SU-DHL-6 (cell line): ENCODE data around the gene BCAS1.

Experiments
- H2AFZ ChIP-seq: fragments of 200-600 bp; sonication (generic); 2 replicates; pipeline ENCODE4 v1.6.1; 2014; ENCODE audit warnings: low read depth, mild to moderate bottlenecking, moderate library complexity, mixed read lengths, antibody characterized with exemption, low read length; ENCODE audit not compliant: severe bottlenecking
- H3F3A ChIP-seq: fragments of 200-600 bp; shearing (Covaris generic); 2 replicates; pipeline ENCODE4 v1.6.0; 2016; ENCODE audit warnings: antibody characterized with exemption, mild to moderate bottlenecking; ENCODE audit not compliant: insufficient read depth
- H3K27ac ChIP-seq: fragments of 200-600 bp; sonication (generic); 2 replicates; pipeline ENCODE4 v1.5.1; 2016; ENCODE audit warnings: low read depth, mild to moderate bottlenecking, low read length, moderate library complexity, mixed read lengths
- H3K27me3 ChIP-seq: fragments of 200-600 bp; sonication (generic), shearing (Covaris generic); 2 replicates; pipeline ENCODE4 v1.6.0; 2014; ENCODE audit warnings: mild to moderate bottlenecking, low read length
- H3K36me3 ChIP-seq: fragments of 200-600 bp; sonication (generic); 2 replicates; pipeline ENCODE4 v1.6.1; 2014; ENCODE audit warnings: mild to moderate bottlenecking, low read length, mixed read lengths
- H3K4me2 ChIP-seq: fragments of 300-600, 200-600 bp; shearing (Covaris generic), sonication (generic); 2 replicates; pipeline ENCODE4 v1.6.0; 2014; ENCODE audit warnings: low read length, low read depth, mild to moderate bottlenecking; ENCODE audit not compliant: poor library complexity, severe bottlenecking
- H3K4me3 ChIP-seq: fragments of 200-600 bp; sonication (generic); 2 replicates; pipeline ENCODE4 v1.5.1; 2014; ENCODE audit warnings: antibody characterized with exemption, low read length, mild to moderate bottlenecking, mixed read lengths; ENCODE audit not compliant: insufficient read depth, poor library complexity, severe bottlenecking
- H3K79me2 ChIP-seq: fragments of 200-600 bp; sonication (generic); 2 replicates; pipeline ENCODE4 v1.6.1; 2014; ENCODE audit warnings: mild to moderate bottlenecking, low read length, moderate library complexity; ENCODE audit not compliant: insufficient read depth
- H3K9ac ChIP-seq: fragments of 200-600 bp; sonication (generic); 2 replicates; pipeline ENCODE4 v1.7.0; 2014; ENCODE audit warnings: mild to moderate bottlenecking, low read length
- H3K9me2 ChIP-seq: fragments of 200-600 bp; sonication (generic); replicated peaks from 2 replicates; pipeline ENCODE4 v1.6.1; 2014; ENCODE audit warnings: low read length; ENCODE audit not compliant: insufficient read depth
- H3K9me3 ChIP-seq: fragments of 200-600 bp; sonication (generic); 2 replicates; pipeline ENCODE4 v1.6.1; 2014; ENCODE audit warnings: low read length, mixed read lengths; ENCODE audit not compliant: insufficient read depth
- H4K20me1 ChIP-seq: fragments of 200-600 bp; sonication (generic); 2 replicates; pipeline ENCODE4 v1.6.1; 2014; ENCODE audit warnings: low read depth, mild to moderate bottlenecking, antibody characterized with exemption, low read length, moderate library complexity, mixed read lengths
- EZH2phosphoT487 ChIP-seq: fragments of 200-600 bp; sonication (generic), shearing (Covaris generic); conservative IDR thresholded peaks from 2 replicates; pipeline ENCODE4 v1.6.1; 2018; ENCODE audit warnings: mild to moderate bottlenecking, antibody characterized with exemption, low read length, moderate library complexity, mixed read lengths
- TF ChIP-seq, protein P1 (sequence below): fragments of 200-600 bp; sonication (generic); IDR thresholded peaks from one replicate; pipeline ENCODE4 v1.5.1; 2017; ENCODE audit warnings: antibody characterized with exemption, mild to moderate bottlenecking, low read length, moderate library complexity; ENCODE audit not compliant: insufficient read depth, poor library complexity, severe bottlenecking

BCAS1 gene

DNA sequence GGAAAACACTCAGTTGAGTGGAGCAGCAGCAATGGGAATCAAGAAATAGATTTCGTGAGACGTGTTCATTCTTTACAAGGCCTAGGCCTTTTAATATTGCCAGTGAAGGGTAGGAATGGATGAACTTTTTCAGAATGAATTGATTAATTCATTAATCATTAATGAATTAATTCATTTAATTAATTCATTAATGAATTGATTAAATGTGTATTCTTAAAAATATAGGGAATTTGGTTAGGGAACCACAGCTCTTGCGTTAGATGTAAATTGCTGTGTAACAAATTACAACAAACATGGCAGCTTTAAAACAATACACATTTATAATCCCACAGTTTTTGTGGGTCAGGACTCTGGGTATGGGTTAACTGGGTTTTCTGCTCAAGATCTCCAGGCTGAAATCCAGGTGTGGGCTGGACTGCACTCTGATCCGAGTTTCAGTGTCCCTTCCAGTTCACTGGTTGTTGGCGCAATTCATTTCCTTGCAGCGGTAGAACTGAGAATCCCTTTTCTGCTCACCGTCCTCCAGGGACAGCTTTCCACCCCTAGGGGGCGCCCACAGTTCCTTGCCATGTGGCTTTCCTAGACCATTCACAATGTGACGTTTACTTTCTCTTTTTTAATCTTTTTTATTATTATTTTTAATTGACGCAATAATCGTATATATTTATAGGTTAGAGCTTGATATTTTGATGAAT lies 32.8 kb upstream of the BCAS1 start:
- H3K27ac ChIP-seq: no peak overlapping the region
- H2AFZ ChIP-seq: no peak overlapping the region
- no peaks in the 10 kb centered on the region for H3K27me3 ChIP-seq
- no peak overlapping the region for H3K4me3 ChIP-seq
- H3K4me2 ChIP-seq: no peak overlapping the region
- H3K36me3 ChIP-seq: no peaks in the 10 kb centered on the region
- H4K20me1 ChIP-seq: no peaks in the 10 kb centered on the region
- H3K9me3 ChIP-seq: no peaks in the 10 kb centered on the region
- no peaks in the 10 kb centered on the region for H3K9me2 ChIP-seq
- TF ChIP-seq EZH2phosphoT487: no peak
- TF ChIP-seq, protein P1, sequence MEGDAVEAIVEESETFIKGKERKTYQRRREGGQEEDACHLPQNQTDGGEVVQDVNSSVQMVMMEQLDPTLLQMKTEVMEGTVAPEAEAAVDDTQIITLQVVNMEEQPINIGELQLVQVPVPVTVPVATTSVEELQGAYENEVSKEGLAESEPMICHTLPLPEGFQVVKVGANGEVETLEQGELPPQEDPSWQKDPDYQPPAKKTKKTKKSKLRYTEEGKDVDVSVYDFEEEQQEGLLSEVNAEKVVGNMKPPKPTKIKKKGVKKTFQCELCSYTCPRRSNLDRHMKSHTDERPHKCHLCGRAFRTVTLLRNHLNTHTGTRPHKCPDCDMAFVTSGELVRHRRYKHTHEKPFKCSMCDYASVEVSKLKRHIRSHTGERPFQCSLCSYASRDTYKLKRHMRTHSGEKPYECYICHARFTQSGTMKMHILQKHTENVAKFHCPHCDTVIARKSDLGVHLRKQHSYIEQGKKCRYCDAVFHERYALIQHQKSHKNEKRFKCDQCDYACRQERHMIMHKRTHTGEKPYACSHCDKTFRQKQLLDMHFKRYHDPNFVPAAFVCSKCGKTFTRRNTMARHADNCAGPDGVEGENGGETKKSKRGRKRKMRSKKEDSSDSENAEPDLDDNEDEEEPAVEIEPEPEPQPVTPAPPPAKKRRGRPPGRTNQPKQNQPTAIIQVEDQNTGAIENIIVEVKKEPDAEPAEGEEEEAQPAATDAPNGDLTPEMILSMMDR: peak; percentile 73
- H3K9ac ChIP-seq: no peak overlapping the region
- H3K79me2 ChIP-seq: no peaks in the 10 kb centered on the region
- no peaks in the 10 kb centered on the region for H3F3A ChIP-seq

DNA sequence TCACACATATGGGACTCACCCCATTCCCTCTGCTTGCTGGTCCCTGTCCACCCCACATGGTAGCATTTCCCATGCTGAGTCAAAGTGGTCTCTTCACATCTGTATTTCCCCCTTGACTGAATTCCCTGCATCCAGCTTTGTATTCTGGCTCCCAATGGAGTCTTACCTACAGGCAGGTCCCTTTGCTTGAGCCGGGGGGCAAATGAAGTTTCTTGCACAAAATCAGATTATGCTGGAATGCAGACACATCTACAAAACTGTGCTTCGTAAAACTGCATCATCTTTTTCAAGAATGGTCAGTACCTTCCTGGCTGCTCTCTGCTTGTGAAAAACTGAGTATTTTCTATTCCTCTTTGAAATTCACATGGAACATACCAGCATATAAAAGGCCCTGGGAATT lies 32.1 kb upstream of the BCAS1 start:
- no peaks in the 10 kb centered on the region for H3K79me2 ChIP-seq
- no peaks in the 10 kb centered on the region for H4K20me1 ChIP-seq
- H3K9ac ChIP-seq: no peak overlapping the region
- TF ChIP-seq, protein P1: no peak
- TF ChIP-seq EZH2phosphoT487: no peak
- no peak overlapping the region for H3K4me3 ChIP-seq
- H3K27ac ChIP-seq: no peak overlapping the region
- no peaks in the 10 kb centered on the region for H3K9me2 ChIP-seq
- H3K27me3 ChIP-seq: no peaks in the 10 kb centered on the region
- no peak overlapping the region for H2AFZ ChIP-seq
- no peaks in the 10 kb centered on the region for H3K36me3 ChIP-seq
- H3F3A ChIP-seq: no peaks in the 10 kb centered on the region
- H3K9me3 ChIP-seq: no peaks in the 10 kb centered on the region
- no peak overlapping the region for H3K4me2 ChIP-seq

DNA sequence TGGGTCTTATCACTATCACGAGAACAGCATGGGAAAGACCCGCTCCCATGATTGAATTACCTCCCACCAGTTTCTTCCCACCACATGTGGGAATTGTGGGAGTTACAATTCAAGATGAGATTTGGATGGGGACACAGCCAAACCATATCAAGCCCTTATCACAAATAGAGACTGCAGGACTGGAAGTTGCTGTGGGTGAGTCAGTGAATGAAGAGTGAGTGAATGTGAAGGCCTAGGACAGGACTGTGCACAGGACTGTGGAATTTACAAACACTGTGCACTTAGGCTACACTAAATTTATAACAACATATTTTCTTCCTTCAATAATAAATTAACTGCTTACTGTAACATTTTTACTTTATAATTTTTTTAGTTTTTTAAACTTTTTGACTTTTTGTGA lies 30.2 kb upstream of the BCAS1 start:
- Histone ChIP-seq H3K36me3 (no peaks in the 10 kb centered on the region), H4K20me1 (no peaks in the 10 kb centered on the region), H3K27ac (no peak overlapping the region), H3K9me2 (no peaks in the 10 kb centered on the region), H2AFZ (no peak overlapping the region), H3K27me3 (no peaks in the 10 kb centered on the region), H3K4me2 (no peak overlapping the region), H3K9me3 (no peaks in the 10 kb centered on the region), H3F3A (no peaks in the 10 kb centered on the region), H3K4me3 (no peak overlapping the region), H3K79me2 (no peaks in the 10 kb centered on the region), H3K9ac (no peak overlapping the region)
- no peak for TF ChIP-seq EZH2phosphoT487
- TF ChIP-seq, protein P1: no peak
